Measurements from ENCODE around the gene SAT1. TPM values are rescaled to one million over a fixed set of nuclear protein-coding genes. Genes with fewer than 3 reads are reported as not detected.
"Not testable (repeated sequence)": the region's sequence is repeated elsewhere in the genome, so short reads cannot be mapped to it uniquely, and the experiment has no call there.

SAT1 gene
- total RNA-seq, 1 donor from 2014 or later, result 1,762 TPM

DNA sequence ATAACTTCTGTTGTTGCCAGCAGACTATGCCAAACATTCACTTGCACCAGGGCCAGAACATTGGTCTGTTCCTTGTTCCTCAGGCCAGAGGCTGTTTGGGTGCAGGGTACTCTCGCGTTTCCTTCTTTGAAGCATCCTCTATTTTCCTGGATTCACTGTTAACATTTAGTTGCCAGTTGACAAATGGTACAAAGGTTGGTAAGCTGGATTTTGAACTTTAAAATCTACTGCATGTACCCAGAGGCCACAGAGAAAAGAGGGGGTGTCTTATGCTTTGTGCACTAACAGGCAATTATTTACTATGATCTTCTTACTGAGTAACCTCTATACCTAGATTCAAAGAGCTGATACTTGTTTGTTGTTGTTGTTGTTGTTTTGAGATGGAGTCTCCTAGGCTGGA, 12.8 kb upstream of the SAT1 start:
- no peaks in the 10 kb centered on the region for H3K36me3 ChIP-seq (ENCODE audit: control insufficient read depth, insufficient read depth, low read length)
- H3K4me3 ChIP-seq (ENCODE audit: low read depth, low read length), result no peak overlapping the region
- no peak for DNase-seq (ENCODE audit: low read depth)
- TF ChIP-seq, protein P1, sequence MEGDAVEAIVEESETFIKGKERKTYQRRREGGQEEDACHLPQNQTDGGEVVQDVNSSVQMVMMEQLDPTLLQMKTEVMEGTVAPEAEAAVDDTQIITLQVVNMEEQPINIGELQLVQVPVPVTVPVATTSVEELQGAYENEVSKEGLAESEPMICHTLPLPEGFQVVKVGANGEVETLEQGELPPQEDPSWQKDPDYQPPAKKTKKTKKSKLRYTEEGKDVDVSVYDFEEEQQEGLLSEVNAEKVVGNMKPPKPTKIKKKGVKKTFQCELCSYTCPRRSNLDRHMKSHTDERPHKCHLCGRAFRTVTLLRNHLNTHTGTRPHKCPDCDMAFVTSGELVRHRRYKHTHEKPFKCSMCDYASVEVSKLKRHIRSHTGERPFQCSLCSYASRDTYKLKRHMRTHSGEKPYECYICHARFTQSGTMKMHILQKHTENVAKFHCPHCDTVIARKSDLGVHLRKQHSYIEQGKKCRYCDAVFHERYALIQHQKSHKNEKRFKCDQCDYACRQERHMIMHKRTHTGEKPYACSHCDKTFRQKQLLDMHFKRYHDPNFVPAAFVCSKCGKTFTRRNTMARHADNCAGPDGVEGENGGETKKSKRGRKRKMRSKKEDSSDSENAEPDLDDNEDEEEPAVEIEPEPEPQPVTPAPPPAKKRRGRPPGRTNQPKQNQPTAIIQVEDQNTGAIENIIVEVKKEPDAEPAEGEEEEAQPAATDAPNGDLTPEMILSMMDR (IDR thresholded peaks at IDR 0.05; ENCODE audit: insufficient read depth, low read length, severe bottlenecking), result no peak
- H3K27me3 ChIP-seq (ENCODE audit: control insufficient read depth, insufficient read depth, low read length), result no peaks in the 10 kb centered on the region
- FAIRE-seq, result no peak

DNA sequence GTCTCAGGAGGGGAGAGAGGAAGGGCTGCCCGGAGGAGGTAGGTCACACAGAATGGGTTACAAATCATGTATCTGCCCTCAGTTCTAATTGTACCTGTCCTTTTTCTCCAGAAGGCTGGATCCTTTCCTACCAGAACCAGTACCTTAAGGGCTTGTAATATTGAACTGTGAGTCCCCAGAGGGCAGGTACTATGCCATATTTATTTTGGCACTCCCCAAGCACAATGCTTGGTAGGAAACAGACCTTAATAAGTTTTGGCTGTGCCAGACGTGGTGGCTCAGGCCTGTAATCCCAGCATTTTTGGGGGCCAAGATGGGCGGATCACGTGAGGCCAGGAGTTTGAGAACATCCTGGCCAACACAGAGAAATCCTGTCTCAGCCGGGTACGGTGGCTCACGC, 11.9 kb upstream of the SAT1 start:
- H3K27me3 ChIP-seq (ENCODE audit: control insufficient read depth, insufficient read depth, low read length); H3K36me3 ChIP-seq (ENCODE audit: control insufficient read depth, insufficient read depth, low read length); DNase-seq (ENCODE audit: low read depth); H3K4me3 ChIP-seq (ENCODE audit: low read depth, low read length); FAIRE-seq: not testable (repeated sequence)

DNA sequence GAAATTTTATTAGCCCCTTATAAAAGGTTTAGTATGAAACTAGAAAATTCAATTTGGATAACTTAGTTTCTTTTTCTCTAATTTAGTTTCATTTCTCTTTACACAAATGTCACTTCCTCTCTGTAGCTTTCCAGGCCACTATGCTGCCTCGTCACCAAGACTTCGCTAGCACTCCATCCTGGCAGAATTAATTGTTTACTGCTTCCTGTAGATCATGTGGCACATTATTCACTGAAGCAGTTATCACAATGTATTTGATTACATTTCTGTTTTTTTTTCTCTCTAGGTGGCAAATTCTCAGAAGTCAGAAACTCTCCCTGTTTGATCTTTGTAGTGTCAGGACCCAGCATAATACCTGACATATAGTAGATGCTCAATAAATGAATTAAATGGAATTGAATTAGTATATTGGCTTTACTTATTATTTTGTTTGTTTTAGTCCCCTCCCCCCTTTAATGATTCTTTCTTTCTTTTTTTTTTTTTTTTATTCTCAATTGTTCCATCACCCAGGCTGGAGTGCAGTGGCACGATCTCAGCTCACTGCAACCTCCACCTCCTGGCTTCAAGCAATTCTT, 9.3 kb upstream of the SAT1 start:
- no peak overlapping the region for H3K4me3 ChIP-seq (ENCODE audit: low read depth, low read length)
- TF ChIP-seq, protein P1 (IDR thresholded peaks at IDR 0.05; ENCODE audit: insufficient read depth, low read length, severe bottlenecking), result no peak
- FAIRE-seq (no peak), DNase-seq (ENCODE audit: low read depth) (no peak)
- no peaks in the 10 kb centered on the region for H3K27me3 ChIP-seq (ENCODE audit: control insufficient read depth, insufficient read depth, low read length)
- no peaks in the 10 kb centered on the region for H3K36me3 ChIP-seq (ENCODE audit: control insufficient read depth, insufficient read depth, low read length)

GRCh38 chrX:23776363-23776762, 6.6 kb upstream of the SAT1 start:
- FAIRE-seq, result no peak
- TF ChIP-seq, protein P1 (IDR thresholded peaks at IDR 0.05; ENCODE audit: insufficient read depth, low read length, severe bottlenecking), result no peak
- Histone ChIP-seq H3K27me3 (ENCODE audit: control insufficient read depth, insufficient read depth, low read length) (no peaks in the 10 kb centered on the region), H3K4me3 (ENCODE audit: low read depth, low read length) (no peak overlapping the region), H3K36me3 (ENCODE audit: control insufficient read depth, insufficient read depth, low read length) (no peaks in the 10 kb centered on the region)
- no peak for DNase-seq (ENCODE audit: low read depth)

GRCh38 chrX:23779025-23779424, 3.9 kb upstream of the SAT1 start:
- H3K27me3 ChIP-seq (ENCODE audit: control insufficient read depth, insufficient read depth, low read length), result no peaks in the 10 kb centered on the region
- TF ChIP-seq, protein P1 (IDR thresholded peaks at IDR 0.05; ENCODE audit: insufficient read depth, low read length, severe bottlenecking), result no peak
- H3K4me3 ChIP-seq (ENCODE audit: low read depth, low read length), result no peak overlapping the region
- peak; percentile 91 for DNase-seq (ENCODE audit: low read depth)
- H3K36me3 ChIP-seq (ENCODE audit: control insufficient read depth, insufficient read depth, low read length), result no peaks in the 10 kb centered on the region
- FAIRE-seq, result no peak

DNA sequence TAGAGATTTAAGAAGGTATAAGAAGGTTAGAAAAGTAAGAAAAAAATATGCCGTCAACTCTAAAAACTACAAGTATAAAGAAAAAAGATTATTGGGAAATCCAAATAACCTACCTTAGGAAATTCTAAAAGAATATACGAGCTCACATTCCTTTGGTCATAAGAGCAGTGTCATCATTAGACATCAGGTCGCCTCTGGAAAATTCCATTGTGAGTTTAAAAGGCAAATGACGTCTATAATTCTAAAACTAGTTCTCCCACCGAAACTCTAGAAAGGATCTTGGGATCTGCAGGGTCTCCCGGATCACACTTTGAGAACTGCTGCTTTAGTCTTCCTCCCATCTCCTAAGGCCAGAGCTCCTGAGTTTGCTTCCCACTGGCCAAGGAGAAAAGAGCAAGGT, 518 bp upstream of the SAT1 start:
- Histone ChIP-seq H3K4me3 (ENCODE audit: low read depth, low read length) (no peak overlapping the region), H3K36me3 (ENCODE audit: control insufficient read depth, insufficient read depth, low read length) (no peaks in the 10 kb centered on the region), H3K27me3 (ENCODE audit: control insufficient read depth, insufficient read depth, low read length) (no peaks in the 10 kb centered on the region)
- FAIRE-seq (no peak), DNase-seq (ENCODE audit: low read depth) (no peak)
- TF ChIP-seq, protein P1 (IDR thresholded peaks at IDR 0.05; ENCODE audit: insufficient read depth, low read length, severe bottlenecking), result no peak

Measured in bronchial epithelial cell (primary cell).